Measurements from ENCODE around the gene MLN.

The MLN gene

GRCh38 chr6:33786736-33787135 lies 17.1 kb downstream of the MLN start:
- DNase-seq (ENCODE audit: insufficient read length, low spot score) = no peak
- TF ChIP-seq POU2F2 (IDR thresholded peaks at IDR 0.05; ENCODE audit: low read depth, low read length) (no peak), POLR2A (IDR thresholded peaks at IDR 0.05; ENCODE audit: low read depth, low read length) (no peak), TAF1 (IDR thresholded peaks at IDR 0.05; ENCODE audit: low read depth, low read length) (no peak), POLR2AphosphoS5 (IDR thresholded peaks at IDR 0.05; ENCODE audit: low read depth, low read length) (no peak), PAX5 (IDR thresholded peaks at IDR 0.05; ENCODE audit: insufficient read depth, low read length, severe bottlenecking) (no peak), SPI1 (IDR thresholded peaks at IDR 0.05; ENCODE audit: low read depth, low read length) (no peak)
- no peak for FAIRE-seq

- DNase-seq (ENCODE audit: insufficient read length, low spot score) (no peak), FAIRE-seq (no peak)
- no peak for TF ChIP-seq TAF1 (IDR thresholded peaks at IDR 0.05; ENCODE audit: low read depth, low read length)
- no peak for TF ChIP-seq POLR2AphosphoS5 (IDR thresholded peaks at IDR 0.05; ENCODE audit: low read depth, low read length)
- no peak for TF ChIP-seq PAX5 (IDR thresholded peaks at IDR 0.05; ENCODE audit: insufficient read depth, low read length, severe bottlenecking)
- no peak for TF ChIP-seq SPI1 (IDR thresholded peaks at IDR 0.05; ENCODE audit: low read depth, low read length)
- TF ChIP-seq POLR2A (IDR thresholded peaks at IDR 0.05; ENCODE audit: low read depth, low read length) = no peak
- no peak for TF ChIP-seq POU2F2 (IDR thresholded peaks at IDR 0.05; ENCODE audit: low read depth, low read length)
Observed at GRCh38 chr6:33785778-33786177, 18.0 kb downstream of the MLN start.

GRCh38 chr6:33784787-33785186 lies 19.0 kb downstream of the MLN start:
- FAIRE-seq (no peak), DNase-seq (ENCODE audit: insufficient read length, low spot score) (no peak)
- no peak for TF ChIP-seq POLR2AphosphoS5 (IDR thresholded peaks at IDR 0.05; ENCODE audit: low read depth, low read length)
- TF ChIP-seq PAX5 (IDR thresholded peaks at IDR 0.05; ENCODE audit: insufficient read depth, low read length, severe bottlenecking) = no peak
- no peak for TF ChIP-seq TAF1 (IDR thresholded peaks at IDR 0.05; ENCODE audit: low read depth, low read length)
- TF ChIP-seq SPI1 (IDR thresholded peaks at IDR 0.05; ENCODE audit: low read depth, low read length) = no peak
- TF ChIP-seq POU2F2 (IDR thresholded peaks at IDR 0.05; ENCODE audit: low read depth, low read length) = no peak
- TF ChIP-seq POLR2A (IDR thresholded peaks at IDR 0.05; ENCODE audit: low read depth, low read length) = no peak

GRCh38 chr6:33783781-33784520 lies 19.9 kb downstream of the MLN start:
- TF ChIP-seq POLR2AphosphoS5 (IDR thresholded peaks at IDR 0.05; ENCODE audit: low read depth, low read length) (no peak), TAF1 (IDR thresholded peaks at IDR 0.05; ENCODE audit: low read depth, low read length) (no peak), POLR2A (IDR thresholded peaks at IDR 0.05; ENCODE audit: low read depth, low read length) (no peak), SPI1 (IDR thresholded peaks at IDR 0.05; ENCODE audit: low read depth, low read length) (no peak), PAX5 (IDR thresholded peaks at IDR 0.05; ENCODE audit: insufficient read depth, low read length, severe bottlenecking) (no peak), POU2F2 (IDR thresholded peaks at IDR 0.05; ENCODE audit: low read depth, low read length) (no peak)
- no peak for DNase-seq (ENCODE audit: insufficient read length, low spot score)
- FAIRE-seq = no peak

- no peak for DNase-seq (ENCODE audit: insufficient read length, low spot score)
- no peak for FAIRE-seq
- TF ChIP-seq POLR2AphosphoS5 (IDR thresholded peaks at IDR 0.05; ENCODE audit: low read depth, low read length) (no peak), SPI1 (IDR thresholded peaks at IDR 0.05; ENCODE audit: low read depth, low read length) (no peak), TAF1 (IDR thresholded peaks at IDR 0.05; ENCODE audit: low read depth, low read length) (no peak), POU2F2 (IDR thresholded peaks at IDR 0.05; ENCODE audit: low read depth, low read length) (no peak), POLR2A (IDR thresholded peaks at IDR 0.05; ENCODE audit: low read depth, low read length) (no peak), PAX5 (IDR thresholded peaks at IDR 0.05; ENCODE audit: insufficient read depth, low read length, severe bottlenecking) (no peak)
Observed at GRCh38 chr6:33782561-33782960, 21.2 kb downstream of the MLN start.

GRCh38 chr6:33781131-33781975 lies 22.4 kb downstream of the MLN start:
- FAIRE-seq (no peak), DNase-seq (ENCODE audit: insufficient read length, low spot score) (no peak)
- TF ChIP-seq SPI1 (IDR thresholded peaks at IDR 0.05; ENCODE audit: low read depth, low read length) = no peak
- TF ChIP-seq POLR2A (IDR thresholded peaks at IDR 0.05; ENCODE audit: low read depth, low read length) = no peak
- TF ChIP-seq PAX5 (IDR thresholded peaks at IDR 0.05; ENCODE audit: insufficient read depth, low read length, severe bottlenecking) = no peak
- TF ChIP-seq TAF1 (IDR thresholded peaks at IDR 0.05; ENCODE audit: low read depth, low read length) = no peak
- TF ChIP-seq POLR2AphosphoS5 (IDR thresholded peaks at IDR 0.05; ENCODE audit: low read depth, low read length) = no peak
- TF ChIP-seq POU2F2 (IDR thresholded peaks at IDR 0.05; ENCODE audit: low read depth, low read length) = no peak

- FAIRE-seq (no peak), DNase-seq (ENCODE audit: insufficient read length, low spot score) (no peak)
- no peak for TF ChIP-seq SPI1 (IDR thresholded peaks at IDR 0.05; ENCODE audit: low read depth, low read length)
- TF ChIP-seq POLR2A (IDR thresholded peaks at IDR 0.05; ENCODE audit: low read depth, low read length) = no peak
- TF ChIP-seq POLR2AphosphoS5 (IDR thresholded peaks at IDR 0.05; ENCODE audit: low read depth, low read length) = no peak
- no peak for TF ChIP-seq POU2F2 (IDR thresholded peaks at IDR 0.05; ENCODE audit: low read depth, low read length)
- TF ChIP-seq TAF1 (IDR thresholded peaks at IDR 0.05; ENCODE audit: low read depth, low read length) = no peak
- TF ChIP-seq PAX5 (IDR thresholded peaks at IDR 0.05; ENCODE audit: insufficient read depth, low read length, severe bottlenecking) = no peak
Observed at GRCh38 chr6:33779895-33780294, 23.9 kb downstream of the MLN start.

GRCh38 chr6:33779290-33779689 lies 24.5 kb downstream of the MLN start:
- FAIRE-seq (no peak), DNase-seq (ENCODE audit: insufficient read length, low spot score) (no peak)
- no peak for TF ChIP-seq PAX5 (IDR thresholded peaks at IDR 0.05; ENCODE audit: insufficient read depth, low read length, severe bottlenecking)
- no peak for TF ChIP-seq SPI1 (IDR thresholded peaks at IDR 0.05; ENCODE audit: low read depth, low read length)
- no peak for TF ChIP-seq POU2F2 (IDR thresholded peaks at IDR 0.05; ENCODE audit: low read depth, low read length)
- no peak for TF ChIP-seq POLR2A (IDR thresholded peaks at IDR 0.05; ENCODE audit: low read depth, low read length)
- no peak for TF ChIP-seq POLR2AphosphoS5 (IDR thresholded peaks at IDR 0.05; ENCODE audit: low read depth, low read length)
- TF ChIP-seq TAF1 (IDR thresholded peaks at IDR 0.05; ENCODE audit: low read depth, low read length) = no peak

Measured in GM12891 (cell line).